Endothelial cell of umbilical vein (primary cell): ENCODE measurements around the gene AHI1.

Experiments
- CTCF ChIP-seq, 2 donors: IDR thresholded peaks; 1 replicate in 1 of 2; 2 replicates in 1 of 2; pipeline ENCODE4 v1.5.1; 2011; ENCODE audit warnings: low read length in 2 of 2, mild to moderate bottlenecking in 2 of 2, moderate library complexity in 2 of 2, control low read depth in 1 of 2, inconsistent platforms in 1 of 2, low read depth in 1 of 2; ENCODE audit not compliant: insufficient read depth in 1 of 2; ENCODE audit errors: extremely low read depth in 1 of 2
- EZH2 ChIP-seq: IDR thresholded peaks from 2 replicates; pipeline ENCODE4 v1.6.1; 2012; ENCODE audit warnings: borderline replicate concordance, low read depth, mild to moderate bottlenecking, moderate library complexity, low read length, inconsistent platforms; ENCODE audit not compliant: severe bottlenecking
- GATA2 ChIP-seq: IDR thresholded peaks from 2 replicates; pipeline ENCODE4 v1.7.0; 2011; ENCODE audit warnings: low read depth, mild to moderate bottlenecking, moderate library complexity, mixed read lengths, low read length; ENCODE audit not compliant: insufficient read length, insufficient read depth
- JUN ChIP-seq: IDR thresholded peaks from 2 replicates; pipeline ENCODE4 v1.6.1; 2011; ENCODE audit warnings: borderline replicate concordance, low read depth; ENCODE audit not compliant: insufficient read length, insufficient read depth
- MAX ChIP-seq: IDR thresholded peaks from 2 replicates; pipeline ENCODE4 v1.6.1; 2011; ENCODE audit not compliant: insufficient read depth, insufficient read length
- MYC ChIP-seq: IDR thresholded peaks from one replicate; pipeline ENCODE4 v1.6.1; 2011; ENCODE audit warnings: mild to moderate bottlenecking, low read depth, low read length
- POLR2A ChIP-seq: IDR thresholded peaks from 2 replicates; pipeline ENCODE4 v1.6.1; 2012; ENCODE audit warnings: low read depth, mild to moderate bottlenecking, control low read depth, low read length
- POLR2AphosphoS5 ChIP-seq: IDR thresholded peaks from 2 replicates; pipeline ENCODE4 v1.6.1; 2012; ENCODE audit warnings: low read depth, mild to moderate bottlenecking, control low read depth, low read length, moderate library complexity; ENCODE audit not compliant: insufficient read depth

GRCh38 chr6:135257631-135258405 is 239.7 kb downstream of the AHI1 start:
- TF ChIP-seq POLR2AphosphoS5 (no peak), POLR2A (no peak), CTCF (IDR thresholded peaks at IDR 0.05; ENCODE audit: extremely low read depth in 1 of 2, insufficient read depth in 1 of 2, low read depth in 1 of 2, low read length in 2 of 2) (no peak), JUN (no peak), EZH2 (no peak), GATA2 (no peak), MYC (no peak), MAX (no peak)
